MM.1S (cell line): Measurements from ENCODE around the gene RPL36AL.
"Not testable (repeated sequence)": the region's sequence is repeated elsewhere in the genome, so short reads cannot be mapped to it uniquely, and the experiment has no call there.

Source experiments
- DNase-seq: peaks from one replicate; pipeline ENCODE4 v3.0.0-alpha.2; 2015
- H2AFZ ChIP-seq: fragments of 300-600 bp; sonication (generic); 2 replicates; pipeline ENCODE4 v1.6.0; 2016; ENCODE audit warnings: antibody characterized with exemption, low read length
- H3F3A ChIP-seq: fragments of 300-600 bp; sonication (generic); 2 replicates; pipeline ENCODE4 v1.6.1; 2016; ENCODE audit warnings: mild to moderate bottlenecking, antibody characterized with exemption, low read length, moderate library complexity, mixed read lengths; ENCODE audit not compliant: insufficient read depth
- H3K27ac ChIP-seq: fragments of 300-600 bp; sonication (generic); 2 replicates; pipeline ENCODE4 v1.5.1; 2016; ENCODE audit warnings: mild to moderate bottlenecking, low read length
- H3K27me3 ChIP-seq: fragments of 300-600 bp; sonication (generic); replicated peaks from 2 replicates; pipeline ENCODE4 v1.6.0; 2016; ENCODE audit warnings: low read length; ENCODE audit not compliant: insufficient read depth
- H3K36me3 ChIP-seq: fragments of 300-600 bp; sonication (generic); replicated peaks from 2 replicates; pipeline ENCODE4 v1.6.1; 2016; ENCODE audit warnings: mild to moderate bottlenecking, low read length, mixed read lengths; ENCODE audit not compliant: insufficient read depth
- H3K4me1 ChIP-seq: fragments of 300-600 bp; sonication (generic); 2 replicates; pipeline ENCODE4 v1.6.1; 2016; ENCODE audit warnings: low read length, mixed read lengths
- H3K4me2 ChIP-seq: fragments of 300-600 bp; sonication (generic); 2 replicates; pipeline ENCODE4 v1.6.0; 2016; ENCODE audit warnings: low read depth, low read length
- H3K4me3 ChIP-seq: fragments of 300-600 bp; sonication (generic); 2 replicates; pipeline ENCODE4 v1.5.1; 2016; ENCODE audit warnings: low read length, mixed read lengths
- H3K79me2 ChIP-seq: fragments of 300-600 bp; sonication (generic); 2 replicates; pipeline ENCODE4 v1.6.1; 2016; ENCODE audit warnings: mixed run types, low read length, mixed read lengths
- H3K9ac ChIP-seq: fragments of 300-600 bp; sonication (generic); 2 replicates; pipeline ENCODE4 v1.6.1; 2016; ENCODE audit warnings: low read length, mixed read lengths
- H3K9me2 ChIP-seq: fragments of 300-600 bp; sonication (generic); replicated peaks from 2 replicates; pipeline ENCODE4 v1.6.1; 2016; ENCODE audit warnings: mild to moderate bottlenecking, low read length, mixed read lengths; ENCODE audit not compliant: insufficient read depth
- H3K9me3 ChIP-seq: fragments of 300-600 bp; sonication (generic); replicated peaks from 2 replicates; pipeline ENCODE4 v1.6.1; 2016; ENCODE audit warnings: mild to moderate bottlenecking, low read length, mixed read lengths; ENCODE audit not compliant: insufficient read depth
- H4K20me1 ChIP-seq: fragments of 300-600 bp; sonication (generic); 2 replicates; pipeline ENCODE4 v1.6.1; 2016; ENCODE audit warnings: mild to moderate bottlenecking, low read length, moderate library complexity, mixed read lengths; ENCODE audit not compliant: insufficient read depth
- CTCF ChIP-seq: fragments of 300-600 bp; sonication (generic); IDR thresholded peaks from 2 replicates; pipeline ENCODE4 v1.5.1; 2016; ENCODE audit warnings: antibody characterized with exemption, low read length, mixed read lengths
- EZH2 ChIP-seq: fragments of 300-600 bp; sonication (generic); optimal IDR thresholded peaks from 2 replicates; pipeline ENCODE3; 2017; ENCODE audit warnings: low read depth, mild to moderate bottlenecking, antibody characterized with exemption, low read length, mixed read lengths
- EZH2phosphoT487 ChIP-seq: fragments of 300-600 bp; sonication (generic); IDR thresholded peaks from 2 replicates; pipeline ENCODE4 v1.6.1; 2018; ENCODE audit warnings: antibody characterized with exemption, low read length

RPL36AL gene

GRCh38 chr14:49619730-49620129 lies 696 bp downstream of the RPL36AL start:
- Histone ChIP-seq H3K4me3 (peak overlapping the region; percentile 81), H3K27me3 (no peaks in the 10 kb centered on the region), H3F3A (peaks cover 11% of the 10 kb centered on the region), H3K79me2 (peaks cover 56% of the 10 kb centered on the region), H3K36me3 (no peaks in the 10 kb centered on the region), H3K9me3 (no peaks in the 10 kb centered on the region), H3K4me1 (no peaks in the 10 kb centered on the region), H3K4me2 (peak overlapping the region; percentile 54), H4K20me1 (no peaks in the 10 kb centered on the region), H3K27ac (peak overlapping the region; percentile 98; the same call in 1 of the 2 replicates), H3K9me2 (no peaks in the 10 kb centered on the region), H2AFZ (no peak overlapping the region), H3K9ac (peak overlapping the region; percentile 95)
- DNase-seq, result no peak
- TF ChIP-seq EZH2 (no peak), EZH2phosphoT487 (no peak), CTCF (no peak)

GRCh38 chr14:49619273-49619672 lies 1.2 kb downstream of the RPL36AL start:
- H3K27me3 ChIP-seq, H3K9me3 ChIP-seq, H3K4me1 ChIP-seq, DNase-seq, H3K9me2 ChIP-seq, H3F3A ChIP-seq, H3K36me3 ChIP-seq, H4K20me1 ChIP-seq, H2AFZ ChIP-seq, H3K27ac ChIP-seq: not testable (repeated sequence)
- Histone ChIP-seq H3K9ac (peak overlapping the region; percentile 95; the same call in 1 of the 2 replicates), H3K79me2 (peaks cover 56% of the 10 kb centered on the region), H3K4me3 (peak overlapping the region; percentile 81), H3K4me2 (peak overlapping the region; percentile 54)

GRCh38 chr14:49617852-49618519 lies 2.4 kb downstream of the RPL36AL start:
- Histone ChIP-seq H3K27me3 (no peaks in the 10 kb centered on the region), H3K4me2 (no peak overlapping the region), H3F3A (0 out of 2 replicates have a peak, but pooled peaks cover 5% of the 10 kb centered on the region), H3K27ac (no peak overlapping the region), H2AFZ (no peak overlapping the region), H3K9ac (no peak overlapping the region), H3K9me2 (no peaks in the 10 kb centered on the region), H3K79me2 (peaks cover 49% of the 10 kb centered on the region), H3K4me1 (no peaks in the 10 kb centered on the region), H3K9me3 (no peaks in the 10 kb centered on the region), H3K4me3 (no peak overlapping the region), H3K36me3 (no peaks in the 10 kb centered on the region), H4K20me1 (no peaks in the 10 kb centered on the region)
- no peak for TF ChIP-seq EZH2
- TF ChIP-seq CTCF, result no peak
- no peak for TF ChIP-seq EZH2phosphoT487
- no peak for DNase-seq

- DNase-seq, result no peak
- Histone ChIP-seq H3K79me2 (peaks cover 27% of the 10 kb centered on the region), H3F3A (0 out of 2 replicates have a peak, but pooled peaks cover 5% of the 10 kb centered on the region), H3K9me2 (no peaks in the 10 kb centered on the region), H3K36me3 (no peaks in the 10 kb centered on the region), H3K27ac (no peak overlapping the region), H3K9me3 (no peaks in the 10 kb centered on the region), H3K4me3 (no peak overlapping the region), H3K4me2 (no peak overlapping the region), H3K9ac (no peak overlapping the region), H2AFZ (no peak overlapping the region), H4K20me1 (no peaks in the 10 kb centered on the region), H3K4me1 (no peaks in the 10 kb centered on the region), H3K27me3 (no peaks in the 10 kb centered on the region)
- TF ChIP-seq EZH2, result no peak
- TF ChIP-seq CTCF, result no peak
- TF ChIP-seq EZH2phosphoT487, result no peak
Measured at GRCh38 chr14:49615776-49616175, 4.7 kb downstream of the RPL36AL start.
